ENCODE measurements around the gene KLRC2. TPM values are rescaled to one million over a fixed set of nuclear protein-coding genes. Genes with fewer than 3 reads are reported as not detected.
A peak's percentile ranks its signal among the peaks of the same experiment; 100 is the strongest.
"Not testable (repeated sequence)": the region's sequence is repeated elsewhere in the genome, so short reads cannot be mapped to it uniquely, and the experiment has no call there.

The KLRC2 gene
- total and polyA plus RNA-seq, 2 experiments from 2014 or later, result not detected

DNA sequence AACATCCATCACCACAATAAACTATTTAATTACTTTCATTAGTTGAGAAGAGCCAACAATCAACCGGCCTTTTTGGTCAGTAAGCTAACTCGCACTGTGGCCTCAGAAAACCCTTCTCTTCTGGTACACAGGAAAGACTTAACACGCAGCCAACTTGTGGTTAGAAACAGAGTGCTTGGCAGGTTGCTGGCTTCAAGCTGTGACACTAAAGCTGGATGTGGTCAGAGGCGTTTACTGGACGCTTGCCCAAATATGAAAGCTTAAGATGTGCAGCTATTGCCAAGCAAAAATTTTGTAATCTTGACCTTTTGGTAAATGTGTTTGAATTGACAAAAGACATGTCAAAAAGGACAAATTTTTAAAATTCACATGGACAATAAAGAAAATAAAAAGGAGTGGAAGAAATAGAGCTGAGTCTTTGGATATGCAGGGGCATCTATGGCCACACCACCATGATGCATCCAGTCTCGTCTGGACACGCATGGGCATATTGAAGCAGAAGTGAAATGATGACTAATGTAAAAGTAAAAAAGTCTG, 43.3 kb downstream of the KLRC2 start:
- no peak for TF ChIP-seq EZH2phosphoT487 (IDR thresholded peaks at IDR 0.05; ENCODE audit: insufficient read depth, low read depth)
- no peak for TF ChIP-seq EZH2 (IDR thresholded peaks at IDR 0.05; ENCODE audit: insufficient read depth, poor library complexity, severe bottlenecking)
- no peaks in the 10 kb centered on the region for H3K9me2 ChIP-seq (ENCODE audit: insufficient read depth)
- no peaks in the 10 kb centered on the region for H3K79me2 ChIP-seq (ENCODE audit: insufficient read depth)
- H3K27ac ChIP-seq, result peak overlapping the region; percentile 6; the same call in 1 of the 2 replicates
- peaks cover 23% of the 10 kb centered on the region for H3K4me1 ChIP-seq (ENCODE audit: insufficient read depth)
- no peaks in the 10 kb centered on the region for H3K27me3 ChIP-seq (replicated peaks; ENCODE audit: insufficient read depth)
- H2AFZ ChIP-seq, result no peak overlapping the region
- no peak overlapping the region for H3K4me3 ChIP-seq
- peak overlapping the region; percentile 16 for H3K4me2 ChIP-seq (ENCODE audit: unreplicated experiment)
- H3K9ac ChIP-seq, result no peak overlapping the region
- 17 to 25% methylated on average over 7 of the region's 7 CpGs for WGBS, 2 experiments (ENCODE audit: low coverage in 1 of 2, low lambda C conversion rate in 2 of 2, missing lambda C conversion rate in 2 of 2)
- in situ Hi-C loops (cut with MboI), result no loop called here
- no peaks in the 10 kb centered on the region for H3K9me3 ChIP-seq (ENCODE audit: low read depth)
- H3K36me3 ChIP-seq (ENCODE audit: low read depth), result no peaks in the 10 kb centered on the region
- no peaks in the 10 kb centered on the region for H4K20me1 ChIP-seq (ENCODE audit: insufficient read depth)
- DNase-seq, result peak; percentile 90
- H3F3A ChIP-seq (ENCODE audit: insufficient read depth), result no peaks in the 10 kb centered on the region

DNA sequence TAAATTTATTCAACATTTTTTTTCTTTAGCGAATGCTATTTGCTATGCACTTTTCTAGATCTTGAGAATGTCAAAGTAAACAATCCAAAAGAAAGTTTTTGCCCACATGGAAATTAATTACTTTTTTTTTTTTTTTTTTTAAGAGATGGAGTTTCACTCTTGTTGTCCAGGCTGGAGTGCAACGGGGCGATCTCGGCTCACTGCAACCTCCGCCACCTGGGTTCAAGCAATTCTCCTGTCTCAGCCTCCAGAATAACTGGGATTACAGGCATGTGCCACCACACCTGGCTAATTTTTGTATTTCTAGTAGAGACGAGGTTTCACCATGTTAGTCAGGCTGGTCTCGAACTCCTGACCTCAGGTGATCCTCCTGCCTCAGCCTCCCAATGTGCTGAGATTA, 44.8 kb downstream of the KLRC2 start:
- H3K9ac ChIP-seq; H3K4me3 ChIP-seq; H3K9me2 ChIP-seq (ENCODE audit: insufficient read depth); H3K79me2 ChIP-seq (ENCODE audit: insufficient read depth); H2AFZ ChIP-seq; DNase-seq; H3K36me3 ChIP-seq (ENCODE audit: low read depth); H3K27ac ChIP-seq; H3K9me3 ChIP-seq (ENCODE audit: low read depth); H3K27me3 ChIP-seq (replicated peaks; ENCODE audit: insufficient read depth); in situ Hi-C loops (cut with MboI); H3K4me2 ChIP-seq (ENCODE audit: unreplicated experiment); H4K20me1 ChIP-seq (ENCODE audit: insufficient read depth); H3F3A ChIP-seq (ENCODE audit: insufficient read depth): not testable (repeated sequence)
- H3K4me1 ChIP-seq (ENCODE audit: insufficient read depth), result peaks cover 23% of the 10 kb centered on the region
- whole genome bisulfite sequencing, 2 experiments (ENCODE audit: low coverage in 1 of 2, low lambda C conversion rate in 2 of 2, missing lambda C conversion rate in 2 of 2), result 89 to 94% methylated on average over 7 of the region's 7 CpGs

DNA sequence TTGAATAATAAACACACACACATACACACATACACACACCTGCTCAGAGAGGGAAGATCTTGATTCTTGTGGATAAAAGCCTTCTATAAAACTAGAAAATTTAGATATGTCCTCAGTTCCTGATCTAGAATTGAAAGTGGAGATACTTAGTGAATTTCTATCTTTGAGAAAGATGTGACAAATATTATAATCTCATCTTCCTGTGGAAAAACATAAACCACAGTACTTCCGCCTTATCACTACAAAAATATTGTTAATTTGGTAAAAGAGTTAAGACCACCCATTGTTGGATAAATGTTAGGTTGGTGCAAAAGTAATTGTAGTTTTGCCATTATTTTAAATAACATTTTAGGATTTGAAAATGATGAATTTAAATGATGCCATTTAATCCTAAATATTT, 45.9 kb downstream of the KLRC2 start, which contains the start of gene KLRK1:
TSS of gene KLRK1 (minus strand) at position 138 of the 400 bp plus-strand sequence. CDS start 1,231 bp downstream, outside the sequence.
- no peak within 1 kb of the TSS for H3K4me2 ChIP-seq (ENCODE audit: unreplicated experiment)
- H3K4me3 ChIP-seq, result no peak within 1 kb of the TSS
- no peaks in the 10 kb centered on the region for H3K9me3 ChIP-seq (ENCODE audit: low read depth)
- WGBS, 2 experiments (ENCODE audit: low coverage in 1 of 2, low lambda C conversion rate in 2 of 2, missing lambda C conversion rate in 2 of 2), result 98 to 100% methylated on average over 1 of the region's 1 CpG
- H3K9ac ChIP-seq, result no peak within 1 kb of the TSS
- H2AFZ ChIP-seq, result no peak within 1 kb of the TSS
- no peak within 1 kb of the TSS for H3K27ac ChIP-seq
- TF ChIP-seq EZH2phosphoT487 (IDR thresholded peaks at IDR 0.05; ENCODE audit: insufficient read depth, low read depth) (no peak), EZH2 (IDR thresholded peaks at IDR 0.05; ENCODE audit: insufficient read depth, poor library complexity, severe bottlenecking) (no peak)
- no peaks in the 10 kb centered on the region for H4K20me1 ChIP-seq (ENCODE audit: insufficient read depth)
- H3K9me2 ChIP-seq (ENCODE audit: insufficient read depth), result no peaks in the 10 kb centered on the region
- DNase-seq, result no peak
- no peaks in the 10 kb centered on the region for H3K79me2 ChIP-seq (ENCODE audit: insufficient read depth)
- H3F3A ChIP-seq (ENCODE audit: insufficient read depth), result 0 out of 2 replicates have a peak, but pooled peaks cover 2% of the 10 kb centered on the region
- peaks cover 26% of the 10 kb centered on the region for H3K4me1 ChIP-seq (ENCODE audit: insufficient read depth)
- H3K27me3 ChIP-seq (replicated peaks; ENCODE audit: insufficient read depth), result no peaks in the 10 kb centered on the region
- in situ Hi-C loops (cut with MboI), result no loop called here
- no peaks in the 10 kb centered on the region for H3K36me3 ChIP-seq (ENCODE audit: low read depth)

DNA sequence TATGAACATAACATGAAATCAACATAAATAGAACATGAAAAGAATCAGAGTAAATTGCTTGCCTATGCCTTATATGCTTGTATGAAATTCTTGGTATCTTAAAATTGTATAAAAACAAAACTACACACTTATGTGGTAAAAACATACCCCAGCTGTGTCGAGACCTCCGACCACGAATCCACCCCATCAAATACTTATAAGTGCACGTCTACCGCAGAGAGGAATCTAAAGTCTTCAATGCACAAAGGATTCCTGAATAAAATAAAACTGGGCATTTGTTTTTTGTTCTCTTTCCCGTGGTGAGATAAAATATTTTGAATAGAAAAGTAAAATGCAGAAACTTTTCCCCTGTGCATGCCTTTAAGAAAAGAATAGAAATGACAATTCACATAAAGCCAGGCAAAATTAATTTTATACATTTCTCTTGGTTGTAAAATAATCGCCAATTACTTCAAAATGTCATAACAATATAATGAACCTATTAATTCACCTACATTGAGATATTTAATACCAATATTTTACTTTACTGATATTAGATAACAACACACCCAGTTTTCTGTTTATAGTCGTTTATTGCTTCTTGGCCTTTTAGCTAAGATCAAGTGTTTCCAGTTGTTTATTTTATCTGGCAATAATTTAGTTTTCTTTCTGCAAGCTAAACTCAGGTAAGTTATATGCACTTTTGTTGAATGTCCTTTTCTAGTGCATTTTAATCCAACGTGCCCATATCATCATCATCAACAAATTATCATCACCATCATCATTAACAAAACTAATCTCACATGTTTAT, 47.0 kb downstream of the KLRC2 start:
- Histone ChIP-seq H2AFZ (no peak overlapping the region), H4K20me1 (ENCODE audit: insufficient read depth) (no peaks in the 10 kb centered on the region), H3K27me3 (replicated peaks; ENCODE audit: insufficient read depth) (no peaks in the 10 kb centered on the region), H3K79me2 (ENCODE audit: insufficient read depth) (no peaks in the 10 kb centered on the region), H3K9ac (no peak overlapping the region), H3K4me3 (no peak overlapping the region), H3K9me2 (ENCODE audit: insufficient read depth) (no peaks in the 10 kb centered on the region), H3K36me3 (ENCODE audit: low read depth) (no peaks in the 10 kb centered on the region), H3K4me2 (ENCODE audit: unreplicated experiment) (no peak overlapping the region), H3K4me1 (ENCODE audit: insufficient read depth) (peaks cover 28% of the 10 kb centered on the region), H3K9me3 (ENCODE audit: low read depth) (no peaks in the 10 kb centered on the region), H3K27ac (no peak overlapping the region), H3F3A (ENCODE audit: insufficient read depth) (0 out of 2 replicates have a peak, but pooled peaks cover 9% of the 10 kb centered on the region)
- TF ChIP-seq EZH2 (IDR thresholded peaks at IDR 0.05; ENCODE audit: insufficient read depth, poor library complexity, severe bottlenecking) (no peak), EZH2phosphoT487 (IDR thresholded peaks at IDR 0.05; ENCODE audit: insufficient read depth, low read depth) (no peak)
- WGBS, 2 experiments (ENCODE audit: low coverage in 1 of 2, low lambda C conversion rate in 2 of 2, missing lambda C conversion rate in 2 of 2), result 77 to 79% methylated on average over 9 of the region's 9 CpGs
- no peak for DNase-seq
- in situ Hi-C loops (cut with MboI), result no loop called here

GRCh38 chr12:10387498-10387897, 48.3 kb downstream of the KLRC2 start:
- DNase-seq; H3K4me3 ChIP-seq; H3K79me2 ChIP-seq (ENCODE audit: insufficient read depth); H3K27me3 ChIP-seq (replicated peaks; ENCODE audit: insufficient read depth); H2AFZ ChIP-seq; H3K9ac ChIP-seq; H3K27ac ChIP-seq; in situ Hi-C loops (cut with MboI); H3K36me3 ChIP-seq (ENCODE audit: low read depth); H3K9me3 ChIP-seq (ENCODE audit: low read depth); H3K9me2 ChIP-seq (ENCODE audit: insufficient read depth); H3F3A ChIP-seq (ENCODE audit: insufficient read depth); H3K4me2 ChIP-seq (ENCODE audit: unreplicated experiment); H4K20me1 ChIP-seq (ENCODE audit: insufficient read depth): not testable (repeated sequence)
- peaks cover 21% of the 10 kb centered on the region for H3K4me1 ChIP-seq (ENCODE audit: insufficient read depth)
- 85 to 93% methylated on average over 6 of the region's 6 CpGs for WGBS, 2 experiments (ENCODE audit: low coverage in 1 of 2, low lambda C conversion rate in 2 of 2, missing lambda C conversion rate in 2 of 2)
